Measurements from ENCODE around the gene PTPRT.

PTPRT gene

DNA sequence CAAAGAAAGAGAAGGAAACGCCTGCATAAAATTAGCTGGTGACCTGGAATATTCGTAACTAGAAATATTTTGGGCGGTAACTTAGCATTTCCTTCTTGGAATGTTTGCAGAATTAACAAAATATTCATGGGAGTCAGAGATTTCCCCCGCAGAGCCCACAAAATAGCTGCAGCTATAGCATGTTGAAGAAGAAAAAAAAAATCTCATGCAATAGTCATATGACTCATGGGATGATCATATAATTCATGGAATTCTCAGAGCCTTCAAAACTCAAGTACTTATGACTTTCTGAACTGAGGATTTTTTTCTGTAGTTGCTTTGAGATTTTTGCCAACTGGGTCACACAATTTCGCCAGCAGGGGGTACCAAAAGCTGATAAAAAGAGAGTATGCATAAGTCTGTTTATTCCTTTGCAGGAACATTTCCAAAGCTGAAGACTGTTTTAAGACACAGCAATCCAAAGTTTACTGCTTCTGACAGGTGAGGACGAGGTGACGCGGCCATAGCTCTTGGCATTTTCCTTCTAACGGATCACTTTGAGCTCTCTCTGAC, 985.5 kb downstream of the PTPRT start:
- DNase-seq (ENCODE audit: low read depth), result no peak
- TF ChIP-seq, protein P1, sequence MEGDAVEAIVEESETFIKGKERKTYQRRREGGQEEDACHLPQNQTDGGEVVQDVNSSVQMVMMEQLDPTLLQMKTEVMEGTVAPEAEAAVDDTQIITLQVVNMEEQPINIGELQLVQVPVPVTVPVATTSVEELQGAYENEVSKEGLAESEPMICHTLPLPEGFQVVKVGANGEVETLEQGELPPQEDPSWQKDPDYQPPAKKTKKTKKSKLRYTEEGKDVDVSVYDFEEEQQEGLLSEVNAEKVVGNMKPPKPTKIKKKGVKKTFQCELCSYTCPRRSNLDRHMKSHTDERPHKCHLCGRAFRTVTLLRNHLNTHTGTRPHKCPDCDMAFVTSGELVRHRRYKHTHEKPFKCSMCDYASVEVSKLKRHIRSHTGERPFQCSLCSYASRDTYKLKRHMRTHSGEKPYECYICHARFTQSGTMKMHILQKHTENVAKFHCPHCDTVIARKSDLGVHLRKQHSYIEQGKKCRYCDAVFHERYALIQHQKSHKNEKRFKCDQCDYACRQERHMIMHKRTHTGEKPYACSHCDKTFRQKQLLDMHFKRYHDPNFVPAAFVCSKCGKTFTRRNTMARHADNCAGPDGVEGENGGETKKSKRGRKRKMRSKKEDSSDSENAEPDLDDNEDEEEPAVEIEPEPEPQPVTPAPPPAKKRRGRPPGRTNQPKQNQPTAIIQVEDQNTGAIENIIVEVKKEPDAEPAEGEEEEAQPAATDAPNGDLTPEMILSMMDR (IDR thresholded peaks at IDR 0.05; ENCODE audit: insufficient read depth, low read depth, low read length, missing control alignments), result no peak
- H3K4me3 ChIP-seq (ENCODE audit: low read depth, low read length), result no peak overlapping the region

DNA sequence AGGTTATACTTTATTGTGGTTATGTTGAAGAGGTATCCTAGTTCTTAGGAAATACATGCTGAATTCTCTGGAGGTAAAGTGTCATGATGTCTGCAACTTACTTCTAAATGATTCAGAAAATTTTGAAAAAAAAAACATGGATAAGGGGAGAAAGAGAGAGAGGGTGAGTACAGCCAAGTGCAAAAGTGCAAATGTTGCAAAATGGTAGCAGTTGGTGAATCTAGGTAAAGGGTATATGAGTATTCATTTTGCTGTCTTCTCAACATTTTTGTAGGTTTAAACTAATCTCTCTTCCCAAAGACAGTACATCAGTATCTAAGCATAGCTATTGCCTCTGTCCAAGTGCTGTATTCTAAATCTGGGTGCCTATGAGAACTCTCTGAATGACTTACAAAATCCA, 992.1 kb downstream of the PTPRT start:
- DNase-seq (ENCODE audit: low read depth), result no peak
- H3K4me3 ChIP-seq (ENCODE audit: low read depth, low read length), result no peak overlapping the region
- TF ChIP-seq, protein P1 (IDR thresholded peaks at IDR 0.05; ENCODE audit: insufficient read depth, low read depth, low read length, missing control alignments), result no peak

DNA sequence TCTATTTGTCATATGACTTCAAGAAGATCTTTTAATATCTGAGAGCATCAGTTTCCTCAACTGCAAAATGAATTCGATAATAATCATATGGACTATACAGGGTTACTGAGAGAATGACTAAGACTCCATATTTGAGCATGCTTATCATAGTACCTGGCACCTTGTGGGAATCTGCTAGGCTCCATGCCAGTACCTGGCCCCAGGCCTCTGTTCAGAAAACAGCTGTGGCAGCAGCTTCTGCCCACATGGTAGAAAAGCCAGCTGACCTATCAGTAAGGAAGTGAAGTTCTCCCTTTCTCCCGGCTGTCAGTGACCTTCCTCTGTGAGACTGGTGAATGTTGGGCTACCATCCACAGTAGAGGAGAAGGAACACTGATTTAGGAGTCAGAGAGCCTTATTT, 996.6 kb downstream of the PTPRT start:
- DNase-seq (ENCODE audit: low read depth), result no peak
- no peak overlapping the region for H3K4me3 ChIP-seq (ENCODE audit: low read depth, low read length)
- TF ChIP-seq, protein P1 (IDR thresholded peaks at IDR 0.05; ENCODE audit: insufficient read depth, low read depth, low read length, missing control alignments), result no peak

DNA sequence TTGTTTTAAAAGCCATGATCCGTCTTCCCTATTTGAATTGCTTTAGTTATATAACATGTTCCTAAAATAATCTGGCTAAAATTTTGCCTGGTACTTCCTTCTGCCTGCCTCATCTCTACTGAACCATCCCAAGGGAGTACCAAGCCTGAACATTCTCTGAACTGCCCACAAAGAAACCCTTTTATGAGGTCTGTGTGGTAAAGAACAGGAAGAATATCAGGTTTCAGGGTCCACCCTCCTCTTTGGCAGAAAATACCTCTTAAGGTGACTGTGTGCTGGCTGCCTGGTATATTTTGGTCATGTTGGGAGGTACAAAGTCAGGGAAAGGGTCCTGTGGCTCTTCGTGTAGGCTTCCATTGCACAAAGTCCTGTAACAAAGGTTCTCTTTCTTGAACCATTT, 997.4 kb downstream of the PTPRT start:
- TF ChIP-seq, protein P1 (IDR thresholded peaks at IDR 0.05; ENCODE audit: insufficient read depth, low read depth, low read length, missing control alignments), result no peak
- no peak for DNase-seq (ENCODE audit: low read depth)
- no peak overlapping the region for H3K4me3 ChIP-seq (ENCODE audit: low read depth, low read length)

DNA sequence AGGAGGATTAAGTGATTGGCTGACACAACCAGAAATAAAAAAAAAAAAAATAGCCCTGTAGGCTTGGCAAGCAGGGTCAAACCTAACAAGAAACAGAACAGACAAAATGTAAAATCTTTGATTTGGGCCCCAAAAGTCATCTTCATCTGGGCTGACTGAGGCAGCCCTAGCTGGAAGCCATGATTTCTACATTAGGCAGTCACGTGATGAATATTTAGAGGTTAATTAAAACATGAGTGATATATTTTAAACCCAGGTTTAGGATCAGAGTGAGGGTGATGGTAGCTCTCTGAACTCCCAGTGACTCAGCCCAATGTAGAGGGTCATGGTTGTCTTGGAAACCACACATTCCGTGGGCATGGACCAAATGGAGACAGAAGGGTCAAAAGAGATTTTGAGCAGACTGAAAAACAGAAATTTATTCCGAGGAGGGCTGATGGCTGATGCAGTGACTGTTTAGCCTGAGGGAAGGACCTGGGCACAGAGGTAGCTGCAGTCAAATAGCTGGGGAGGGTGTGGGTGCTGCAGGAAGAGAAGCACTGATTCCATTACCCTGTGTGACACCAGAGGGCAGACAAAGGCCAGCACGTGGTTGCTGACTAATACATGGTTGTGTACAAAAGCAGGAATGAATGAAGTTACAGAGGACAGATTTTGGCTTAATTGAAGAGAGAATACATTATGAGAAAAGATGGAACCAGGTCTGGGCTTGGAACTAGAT, 998.4 kb downstream of the PTPRT start:
- TF ChIP-seq, protein P1 (IDR thresholded peaks at IDR 0.05; ENCODE audit: insufficient read depth, low read depth, low read length, missing control alignments), result no peak
- DNase-seq (ENCODE audit: low read depth), result no peak
- no peak overlapping the region for H3K4me3 ChIP-seq (ENCODE audit: low read depth, low read length)

DNA sequence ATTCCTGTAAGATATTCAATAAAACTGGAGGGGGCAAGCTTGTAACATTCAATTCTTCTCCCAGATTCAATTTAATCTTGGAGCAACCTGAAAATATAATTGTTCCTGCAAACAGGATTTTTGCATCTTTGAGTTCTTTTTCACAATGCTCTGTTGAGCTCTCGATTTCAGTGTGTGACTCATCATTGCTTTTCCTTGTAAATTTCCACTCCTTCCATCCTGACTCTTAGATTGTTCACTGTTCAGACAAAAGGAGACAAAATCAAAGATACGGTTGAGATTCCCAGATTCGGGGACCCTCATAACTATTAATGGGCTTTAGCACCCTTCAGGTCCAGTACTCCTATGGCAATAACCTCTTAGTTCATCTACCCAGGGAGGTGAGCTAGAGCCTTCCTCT, 999.6 kb downstream of the PTPRT start:
- TF ChIP-seq, protein P1 (IDR thresholded peaks at IDR 0.05; ENCODE audit: insufficient read depth, low read depth, low read length, missing control alignments), result no peak
- no peak overlapping the region for H3K4me3 ChIP-seq (ENCODE audit: low read depth, low read length)
- no peak for DNase-seq (ENCODE audit: low read depth)

DNA sequence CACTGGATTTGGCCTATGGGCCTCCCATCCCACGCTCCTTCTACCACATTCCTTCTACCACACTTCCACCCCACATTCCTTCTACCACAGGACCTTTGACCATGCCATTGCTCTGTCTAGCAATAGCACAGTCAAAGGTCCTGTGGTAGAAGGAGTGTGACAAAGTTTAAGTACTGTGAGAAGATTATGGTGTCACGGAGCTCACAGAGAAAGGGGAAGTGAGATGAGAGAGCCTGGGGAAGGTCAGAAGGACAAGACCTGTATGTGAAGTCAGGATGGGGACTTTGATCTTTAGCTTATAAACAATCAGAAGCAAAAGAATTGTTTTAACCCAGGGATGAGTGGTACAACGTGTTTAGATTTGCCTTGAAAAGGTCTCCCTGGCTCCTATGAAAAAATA, 1003.4 kb downstream of the PTPRT start:
- H3K4me3 ChIP-seq (ENCODE audit: low read depth, low read length), result no peak overlapping the region
- no peak for DNase-seq (ENCODE audit: low read depth)
- TF ChIP-seq, protein P1 (IDR thresholded peaks at IDR 0.05; ENCODE audit: insufficient read depth, low read depth, low read length, missing control alignments), result no peak
